H9 (cell line): ENCODE results near the gene UBE2N. TPM values are rescaled to one million over a fixed set of nuclear protein-coding genes. Genes with fewer than 3 reads are reported as not detected.

Source experiments
- DNase-seq: peaks from one replicate; pipeline ENCODE4 v3.0.0-alpha.2; 2017
- H2AFZ ChIP-seq: one replicate; pipeline ENCODE4 v1.6.1; 2013; ENCODE audit warnings: mild to moderate bottlenecking, low read length, control low read depth, moderate library complexity
- H2AK5ac ChIP-seq: 2 replicates; pipeline ENCODE4 v1.6.1; 2013; ENCODE audit warnings: low read length, control low read depth, mixed read lengths; ENCODE audit not compliant: insufficient read length
- H2BK120ac ChIP-seq: one replicate; pipeline ENCODE4 v1.6.1; 2013; ENCODE audit warnings: low read depth, mild to moderate bottlenecking, low read length, control low read depth, inconsistent platforms; ENCODE audit not compliant: poor library complexity, severe bottlenecking
- H2BK12ac ChIP-seq: 2 replicates; pipeline ENCODE4 v1.6.1; 2013; ENCODE audit warnings: low read length, control low read depth, mixed read lengths, low read depth; ENCODE audit not compliant: insufficient read length
- H2BK15ac ChIP-seq: 2 replicates; pipeline ENCODE4 v1.6.1; 2013; ENCODE audit warnings: low read depth, low read length, control low read depth
- H2BK20ac ChIP-seq: one replicate; pipeline ENCODE4 v1.6.1; 2013; ENCODE audit warnings: low read depth, mild to moderate bottlenecking, low read length, control low read depth, inconsistent platforms; ENCODE audit not compliant: poor library complexity, severe bottlenecking
- H2BK5ac ChIP-seq: 2 replicates; pipeline ENCODE4 v1.6.1; 2013; ENCODE audit warnings: low read length, control low read depth, mixed read lengths; ENCODE audit not compliant: insufficient read length
- H3K14ac ChIP-seq: 2 replicates; pipeline ENCODE4 v1.6.1; 2013; ENCODE audit warnings: low read length, control low read depth; ENCODE audit not compliant: insufficient read depth
- H3K18ac ChIP-seq: 2 replicates; pipeline ENCODE4 v1.6.1; 2013; ENCODE audit warnings: low read depth, mild to moderate bottlenecking, mixed read lengths, low read length, control low read depth; ENCODE audit not compliant: insufficient read length
- H3K23ac ChIP-seq: 2 replicates; pipeline ENCODE4 v1.6.1; 2013; ENCODE audit warnings: low read length, control low read depth, mixed read lengths, low read depth; ENCODE audit not compliant: insufficient read length
- H3K23me2 ChIP-seq: 2 replicates; pipeline ENCODE4 v1.6.1; 2013; ENCODE audit warnings: low read depth, mild to moderate bottlenecking, mixed read lengths, low read length, control low read depth; ENCODE audit not compliant: insufficient read length, poor library complexity, severe bottlenecking
- H3K27ac ChIP-seq: 2 replicates; pipeline ENCODE4 v1.5.1; 2013; ENCODE audit warnings: low read length, control low read depth, mixed read lengths, low read depth; ENCODE audit not compliant: insufficient read length
- H3K27me3 ChIP-seq: 2 replicates; pipeline ENCODE4 v1.6.1; 2013; ENCODE audit warnings: low read length, control low read depth, inconsistent platforms; ENCODE audit not compliant: insufficient read depth
- H3K4ac ChIP-seq: 2 replicates; pipeline ENCODE4 v1.6.1; 2013; ENCODE audit warnings: low read depth, mild to moderate bottlenecking, control low read depth, inconsistent platforms, low read length, moderate library complexity
- H3K4me1 ChIP-seq: 2 replicates; pipeline ENCODE4 v1.6.1; 2013; ENCODE audit warnings: low read length, control low read depth, inconsistent platforms; ENCODE audit not compliant: insufficient read depth
- H3K4me2 ChIP-seq: 2 replicates; pipeline ENCODE4 v1.6.1; 2013; ENCODE audit warnings: low read length, control low read depth, mixed read lengths; ENCODE audit not compliant: insufficient read length, insufficient read depth
- H3K56ac ChIP-seq: 2 replicates; pipeline ENCODE4 v1.6.1; 2013; ENCODE audit warnings: low read depth, mild to moderate bottlenecking, mixed read lengths, low read length, control low read depth; ENCODE audit not compliant: insufficient read length
- H3K79me1 ChIP-seq: 2 replicates; pipeline ENCODE4 v1.6.1; 2013; ENCODE audit warnings: low read depth, mild to moderate bottlenecking, moderate library complexity, low read length, control low read depth, inconsistent platforms; ENCODE audit not compliant: insufficient read depth, poor library complexity, severe bottlenecking
- H3K79me2 ChIP-seq: 2 replicates; pipeline ENCODE4 v1.6.1; 2013; ENCODE audit warnings: low read length, control low read depth, inconsistent platforms; ENCODE audit not compliant: insufficient read depth
- H3K9ac ChIP-seq: 2 replicates; pipeline ENCODE4 v1.6.1; 2013; ENCODE audit warnings: low read length, control low read depth, mixed read lengths; ENCODE audit not compliant: insufficient read length; ENCODE audit errors: extremely low read depth
- H3K9me3 ChIP-seq: one replicate; pipeline ENCODE4 v1.6.1; 2013; ENCODE audit warnings: low read depth, low read length, inconsistent platforms; ENCODE audit not compliant: control insufficient read depth
- H3T11ph ChIP-seq: one replicate; pipeline ENCODE4 v1.6.1; 2013; ENCODE audit warnings: mild to moderate bottlenecking, low read length, control low read depth, inconsistent platforms
- H4K20me1 ChIP-seq: one replicate; pipeline ENCODE4 v1.6.1; 2013; ENCODE audit not compliant: control insufficient read depth, insufficient read length, insufficient read depth
- H4K5ac ChIP-seq: 2 replicates; pipeline ENCODE4 v1.6.1; 2013; ENCODE audit warnings: low read depth, mild to moderate bottlenecking, mixed read lengths, low read length, control low read depth; ENCODE audit not compliant: insufficient read length
- H4K8ac ChIP-seq: replicated peaks from 2 replicates; pipeline ENCODE4 v1.6.1; 2013; ENCODE audit warnings: low read length, control low read depth, mixed read lengths, low read depth; ENCODE audit not compliant: insufficient read length
- H4K91ac ChIP-seq: 2 replicates; pipeline ENCODE4 v1.6.1; 2013; ENCODE audit warnings: low read depth, mild to moderate bottlenecking, moderate library complexity, mixed read lengths, low read length, control low read depth; ENCODE audit not compliant: insufficient read length
- H3K27ac Mint-ChIP-seq, 3 experiments: 2 replicates in 2 of 3; 3 replicates in 1 of 3; pipeline ENCODE4 v1.8.0; 2020 to 2021; ENCODE audit warnings: mixed read lengths in 3 of 3, mild to moderate bottlenecking in 1 of 3, moderate library complexity in 1 of 3
- H3K27me3 Mint-ChIP-seq: 2 replicates; pipeline ENCODE4 v1.8.0; 2021; ENCODE audit warnings: low read depth, mild to moderate bottlenecking, moderate library complexity, mixed read lengths
- H3K36me3 Mint-ChIP-seq, 3 experiments: 2 replicates in 2 of 3; 3 replicates in 1 of 3; pipeline ENCODE4 v1.8.0; 2020 to 2021; ENCODE audit warnings: low read depth in 3 of 3, mixed read lengths in 3 of 3; ENCODE audit not compliant: insufficient read depth in 1 of 3
- H3K4me1 Mint-ChIP-seq, 2 experiments: 2 replicates each; pipeline ENCODE4 v1.8.0; 2020; ENCODE audit warnings: mixed read lengths in 2 of 2
- H3K4me3 Mint-ChIP-seq, 2 experiments: 2 replicates in 1 of 2; 3 replicates in 1 of 2; pipeline ENCODE4 v1.8.0; 2020 to 2021; ENCODE audit warnings: mild to moderate bottlenecking in 2 of 2, mixed read lengths in 2 of 2, moderate library complexity in 1 of 2
- H3K9me3 Mint-ChIP-seq, 2 experiments: 2 replicates in 1 of 2; 3 replicates in 1 of 2; pipeline ENCODE4 v1.8.0; 2020; ENCODE audit warnings: mild to moderate bottlenecking in 2 of 2, mixed read lengths in 2 of 2, moderate library complexity in 1 of 2
- total RNA-seq: library from RNA; stranded (reverse); gene quantifications from 2 replicates; pipeline ENCODE4 v1.2.1, GENCODE V29; 2021
- TF ChIP-seq, protein P1 (sequence below): fragments of 200-600 bp; sonication (generic); conservative IDR thresholded peaks from 3 replicates; pipeline ENCODE4 v1.8.0; 2021; ENCODE audit warnings: antibody characterized with exemption, mild to moderate bottlenecking

UBE2N gene
- total RNA-seq, 1 experiment from 2014 or later = 192 TPM

DNA sequence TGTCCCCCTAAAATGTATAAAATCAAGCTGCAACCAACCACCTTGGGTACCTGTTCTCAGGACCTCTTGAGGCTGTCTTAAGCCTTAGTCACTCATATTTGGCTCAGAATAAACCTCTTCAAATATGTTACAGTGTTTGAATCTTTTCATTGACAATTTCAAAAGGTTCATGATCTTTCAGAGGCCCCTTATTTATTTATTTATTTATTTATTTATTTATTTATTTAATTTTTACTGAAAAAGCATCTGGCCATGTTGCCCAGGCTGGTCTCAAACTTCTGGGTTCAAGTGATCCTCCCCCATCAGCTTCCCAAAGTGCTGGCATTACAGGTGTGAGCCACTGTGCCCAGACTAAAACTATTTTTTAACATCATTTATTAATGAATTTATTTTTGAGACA, 72.2 kb downstream of the UBE2N start:
- no peak overlapping the region for H2BK20ac ChIP-seq
- no peak overlapping the region for H3K14ac ChIP-seq
- no peak overlapping the region for H2AFZ ChIP-seq
- TF ChIP-seq, protein P1, sequence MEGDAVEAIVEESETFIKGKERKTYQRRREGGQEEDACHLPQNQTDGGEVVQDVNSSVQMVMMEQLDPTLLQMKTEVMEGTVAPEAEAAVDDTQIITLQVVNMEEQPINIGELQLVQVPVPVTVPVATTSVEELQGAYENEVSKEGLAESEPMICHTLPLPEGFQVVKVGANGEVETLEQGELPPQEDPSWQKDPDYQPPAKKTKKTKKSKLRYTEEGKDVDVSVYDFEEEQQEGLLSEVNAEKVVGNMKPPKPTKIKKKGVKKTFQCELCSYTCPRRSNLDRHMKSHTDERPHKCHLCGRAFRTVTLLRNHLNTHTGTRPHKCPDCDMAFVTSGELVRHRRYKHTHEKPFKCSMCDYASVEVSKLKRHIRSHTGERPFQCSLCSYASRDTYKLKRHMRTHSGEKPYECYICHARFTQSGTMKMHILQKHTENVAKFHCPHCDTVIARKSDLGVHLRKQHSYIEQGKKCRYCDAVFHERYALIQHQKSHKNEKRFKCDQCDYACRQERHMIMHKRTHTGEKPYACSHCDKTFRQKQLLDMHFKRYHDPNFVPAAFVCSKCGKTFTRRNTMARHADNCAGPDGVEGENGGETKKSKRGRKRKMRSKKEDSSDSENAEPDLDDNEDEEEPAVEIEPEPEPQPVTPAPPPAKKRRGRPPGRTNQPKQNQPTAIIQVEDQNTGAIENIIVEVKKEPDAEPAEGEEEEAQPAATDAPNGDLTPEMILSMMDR = no peak
- Mint-ChIP-seq H3K36me3 (peaks cover 0 to 7% (median 6%) of the 10 kb centered on the region in 3 experiments; a peak in 3 of 7 replicates), H3K4me3 (peak overlapping the region in 1 of 2 experiments; percentile 51; a peak in 1 of 5 replicates), H3K4me1 (peaks cover 31 to 33% of the 10 kb centered on the region in 2 experiments), H3K27me3 (no peaks in the 10 kb centered on the region), H3K27ac (peak overlapping the region in 1 of 3 experiments; percentile 39; a peak in 2 of 7 replicates), H3K9me3 (no peaks in the 10 kb centered on the region)
- no peak overlapping the region for H3K4ac ChIP-seq
- no peak for DNase-seq
- no peak overlapping the region for H3K23ac ChIP-seq
- no peak overlapping the region for H4K91ac ChIP-seq
- no peak overlapping the region for H2AK5ac ChIP-seq
- H3K9ac ChIP-seq = no peak overlapping the region
- peaks cover 2% of the 10 kb centered on the region; the same call in 1 of the 2 replicates for H3K4me1 ChIP-seq
- H3K23me2 ChIP-seq = no peaks in the 10 kb centered on the region
- no peaks in the 10 kb centered on the region for H3K27me3 ChIP-seq
- no peak overlapping the region for H3K4me2 ChIP-seq
- no peaks in the 10 kb centered on the region for H4K20me1 ChIP-seq
- no peak overlapping the region for H3K27ac ChIP-seq
- H3T11ph ChIP-seq = no peak overlapping the region
- no peak overlapping the region for H2BK5ac ChIP-seq
- no peak overlapping the region for H3K18ac ChIP-seq
- no peaks in the 10 kb centered on the region for H3K9me3 ChIP-seq
- no peak overlapping the region for H2BK120ac ChIP-seq
- no peak overlapping the region for H2BK15ac ChIP-seq
- H2BK12ac ChIP-seq = no peak overlapping the region
- H3K79me1 ChIP-seq = no peaks in the 10 kb centered on the region
- no peak overlapping the region for H3K56ac ChIP-seq
- no peaks in the 10 kb centered on the region for H3K79me2 ChIP-seq
- no peak overlapping the region for H4K8ac ChIP-seq
- no peak overlapping the region for H4K5ac ChIP-seq
